OCI-M2 (cell line): ENCODE measurements around the gene DMRT2.

ENCODE experiments used
- DNase-seq: peaks from one replicate; lab custom pipeline; 2025; ENCODE audit not compliant: unreplicated experiment; lab: John Stamatoyannopoulos, UW

Gene DMRT2

GRCh38 chr9:1050125-1050895 is at the start of gene DMRT2:
DMRT2 (plus strand) TSS chr9:1050357; CDS start chr9:1051614, 1,257 bp downstream.
- no peak for DNase-seq

DNA sequence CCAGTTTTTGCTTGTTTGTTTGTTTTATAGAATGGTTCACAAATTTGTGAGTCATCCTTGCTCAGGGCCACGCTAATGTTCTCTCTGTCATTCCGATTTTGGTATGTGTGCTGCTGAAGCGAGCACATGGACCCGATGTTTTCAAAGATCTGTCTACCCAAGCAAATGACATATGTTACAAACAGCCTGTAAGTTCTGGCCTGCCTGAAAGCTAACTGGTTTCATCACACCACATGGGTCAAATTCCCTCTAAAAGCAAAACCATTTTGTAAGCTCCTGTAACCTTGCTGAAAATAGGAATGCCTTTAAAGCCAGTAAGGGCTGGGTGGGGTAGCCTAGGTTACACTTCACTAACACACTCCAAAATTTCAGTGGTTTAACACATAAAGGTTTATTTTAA is 48.3 kb upstream of the DMRT2 start:
- no peak for DNase-seq

DNA sequence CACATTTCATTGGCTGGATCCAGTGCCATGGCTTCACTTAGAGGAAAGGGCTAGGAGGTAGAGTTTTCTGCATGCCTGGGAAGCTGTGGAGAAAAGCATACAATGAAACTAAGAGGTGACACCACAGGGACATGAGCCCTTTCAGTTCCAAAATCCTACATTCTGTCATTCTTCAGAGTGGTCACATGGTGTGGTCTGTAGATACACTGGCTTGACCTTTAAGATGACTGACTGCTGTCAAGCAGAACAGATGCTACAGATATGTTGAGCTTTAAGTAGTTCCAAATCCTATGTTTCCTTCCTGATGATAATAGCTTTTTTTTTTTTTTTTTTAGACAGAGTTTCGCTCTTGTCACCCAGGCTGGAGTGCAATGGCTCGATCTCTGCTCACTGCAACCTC is 47.5 kb upstream of the DMRT2 start:
- DNase-seq, result no peak

DNA sequence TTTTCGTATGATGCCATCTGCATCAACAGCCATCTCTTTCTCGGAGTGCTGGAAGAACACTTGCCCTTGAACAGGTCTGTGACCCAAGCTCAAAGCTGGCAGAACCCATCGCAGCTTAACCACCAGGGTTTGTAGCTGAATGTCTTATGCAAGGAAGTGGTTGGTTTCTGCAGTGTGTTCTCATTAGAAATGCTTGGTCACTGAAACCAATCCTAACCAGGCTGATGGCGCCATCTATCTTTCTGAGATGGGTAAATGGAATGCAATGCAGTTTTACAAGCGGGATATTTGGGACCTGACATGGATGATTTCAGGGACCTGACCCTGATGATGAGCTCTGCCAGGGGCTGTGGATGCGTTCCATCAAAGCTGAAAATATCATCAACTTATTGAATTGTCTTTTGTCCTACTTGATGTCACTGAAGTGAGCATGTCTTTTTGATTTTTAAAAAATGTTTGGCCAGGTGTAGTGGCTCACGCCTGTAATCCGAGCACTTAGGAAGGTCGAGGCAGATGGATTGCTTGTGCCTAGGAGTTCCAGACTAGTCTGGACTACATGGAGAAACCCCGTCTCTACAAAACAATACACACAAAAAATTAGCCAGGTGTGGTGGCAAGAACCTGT is 45.0 kb upstream of the DMRT2 start:
- no peak for DNase-seq

GRCh38 chr9:1007312-1007711 is 42.8 kb upstream of the DMRT2 start:
- no peak for DNase-seq

- DNase-seq, result no peak
Measured at GRCh38 chr9:1008216-1008615, 41.9 kb upstream of the DMRT2 start.

- DNase-seq, result no peak
Measured at GRCh38 chr9:1009101-1009707, 41.0 kb upstream of the DMRT2 start.

DNA sequence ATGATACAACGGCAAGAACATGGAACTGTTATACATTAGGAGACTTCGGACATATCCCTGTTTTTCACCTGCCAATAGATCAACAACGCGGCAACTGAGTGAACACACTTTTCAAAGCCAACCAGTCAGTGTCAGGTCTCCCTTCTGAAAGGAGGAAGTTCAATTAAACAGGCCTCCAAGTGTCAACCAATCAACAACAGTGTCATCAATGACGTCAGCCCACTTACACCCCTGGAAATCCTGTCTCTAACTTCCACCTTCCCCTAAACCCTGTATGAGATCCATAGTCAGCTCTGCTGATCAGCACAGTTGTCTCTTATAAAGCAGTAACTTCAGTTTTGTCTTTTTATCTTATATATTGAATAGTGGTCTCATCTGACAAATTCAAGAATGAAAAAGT is 37.1 kb upstream of the DMRT2 start:
- no peak for DNase-seq

DNA sequence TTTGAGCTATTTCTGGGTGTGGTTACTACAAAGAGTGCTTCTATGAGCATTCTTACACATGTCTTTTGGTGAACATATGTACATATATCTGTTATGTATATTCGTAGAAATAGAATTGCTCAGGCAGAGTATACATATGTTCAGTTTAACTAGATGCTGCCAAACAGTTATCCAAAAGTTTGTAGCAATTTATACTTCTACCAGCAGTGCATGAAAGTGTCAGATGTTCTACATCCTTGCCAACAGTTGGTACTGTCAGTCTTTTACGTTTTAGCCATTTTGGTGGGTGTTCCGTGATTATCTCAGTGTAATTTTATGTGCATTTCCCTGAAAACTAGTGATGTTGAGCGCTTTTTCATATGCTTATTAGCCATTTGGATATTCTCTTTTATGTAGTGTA is 35.9 kb upstream of the DMRT2 start:
- no peak for DNase-seq

DNA sequence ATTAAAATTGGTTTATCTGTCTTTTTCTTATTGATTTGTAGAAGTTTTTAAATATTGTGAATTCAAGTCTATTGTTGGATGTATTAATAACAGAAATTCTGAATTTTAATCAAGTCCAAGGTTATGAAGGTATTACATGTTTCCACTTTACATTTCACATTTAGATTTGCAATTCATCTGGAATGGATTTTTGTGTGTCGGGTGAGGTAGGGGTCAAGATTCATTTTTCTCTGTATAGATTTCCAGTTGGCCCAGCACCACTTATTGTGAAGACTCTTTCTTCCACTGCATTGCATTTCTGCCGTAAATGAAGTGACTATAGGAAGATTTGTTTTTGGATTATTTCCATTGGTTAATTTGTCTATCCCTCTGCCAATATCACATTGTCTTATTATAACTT is 35.5 kb upstream of the DMRT2 start:
- no peak for DNase-seq

DNA sequence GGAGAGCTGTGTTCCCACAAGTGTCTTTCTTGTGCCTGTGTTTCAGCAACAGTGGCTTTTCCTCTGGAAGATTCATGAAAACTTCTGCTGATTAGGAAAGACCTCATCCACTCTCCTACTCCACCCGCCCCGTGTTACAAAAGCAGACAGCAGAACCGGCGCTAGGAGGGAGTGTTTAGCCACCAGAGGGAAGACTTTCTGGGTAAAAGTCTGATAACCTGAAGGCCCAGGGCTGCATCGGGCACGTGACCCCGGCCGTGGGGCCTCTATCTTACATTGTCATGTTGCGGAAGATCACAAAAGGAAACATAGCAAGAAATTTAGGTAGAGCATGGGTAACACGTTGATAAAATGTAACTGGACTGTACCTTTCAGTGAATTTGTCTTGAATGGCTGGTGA is 32.0 kb upstream of the DMRT2 start:
- DNase-seq, result no peak

GRCh38 chr9:1024112-1024511 is 26.0 kb upstream of the DMRT2 start:
- no peak for DNase-seq

GRCh38 chr9:1025131-1025530 is 25.0 kb upstream of the DMRT2 start:
- no peak for DNase-seq

- DNase-seq, result no peak
Measured at GRCh38 chr9:1026219-1026618, 23.9 kb upstream of the DMRT2 start.

DNA sequence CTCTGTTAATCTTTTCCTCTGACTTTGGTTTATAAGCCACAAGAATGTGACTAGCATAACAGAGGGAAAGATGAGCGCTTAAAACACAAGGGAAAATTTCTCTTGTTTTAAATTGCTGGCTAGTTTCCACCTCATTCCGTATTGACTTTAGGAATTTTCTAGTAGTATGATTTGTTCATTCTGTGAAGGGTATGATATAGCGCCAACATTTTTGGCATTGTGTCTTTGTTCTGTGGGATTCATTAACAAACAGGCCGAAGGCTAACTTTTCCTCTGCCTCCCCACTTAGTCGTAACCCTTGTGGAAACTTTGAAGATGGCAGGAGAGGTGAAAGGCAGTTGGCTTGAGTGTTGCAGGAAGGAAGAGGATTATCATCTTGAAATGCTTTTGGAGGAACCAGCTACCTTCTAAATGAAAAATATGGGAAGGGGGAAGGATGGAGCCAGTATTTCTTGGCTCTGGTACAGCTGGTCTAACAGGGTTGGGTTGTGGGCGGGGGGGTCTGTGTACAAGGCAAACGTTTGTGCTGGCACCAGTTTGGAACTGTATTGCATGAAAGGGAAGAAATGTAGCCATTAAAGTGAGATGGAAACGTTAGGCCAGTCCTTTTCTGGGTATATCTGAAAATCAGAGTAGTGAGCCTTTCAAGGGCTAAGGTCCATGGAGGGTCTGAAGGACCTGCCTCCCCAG is 21.5 kb upstream of the DMRT2 start:
- no peak for DNase-seq

- no peak for DNase-seq
Measured at GRCh38 chr9:1031951-1032601, 18.1 kb upstream of the DMRT2 start.

DNA sequence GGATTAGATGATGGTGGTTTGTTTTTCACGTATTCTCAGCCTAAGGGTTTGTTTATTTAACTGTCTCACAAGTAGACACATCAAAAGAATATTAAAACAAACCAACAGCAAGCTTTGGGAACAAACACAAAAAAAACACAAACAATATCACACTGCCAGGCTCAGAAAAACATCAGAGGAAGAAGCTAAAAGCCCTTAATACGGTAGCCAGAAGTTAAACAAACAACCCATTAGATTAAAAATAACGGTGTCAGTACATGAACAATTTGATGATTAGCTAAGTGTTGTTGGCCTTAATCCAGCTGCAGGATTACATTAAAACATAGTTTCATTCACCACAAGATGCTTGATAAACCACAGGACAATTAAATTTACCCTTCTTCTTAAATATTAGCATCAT is 15.9 kb upstream of the DMRT2 start:
- no peak for DNase-seq

DNA sequence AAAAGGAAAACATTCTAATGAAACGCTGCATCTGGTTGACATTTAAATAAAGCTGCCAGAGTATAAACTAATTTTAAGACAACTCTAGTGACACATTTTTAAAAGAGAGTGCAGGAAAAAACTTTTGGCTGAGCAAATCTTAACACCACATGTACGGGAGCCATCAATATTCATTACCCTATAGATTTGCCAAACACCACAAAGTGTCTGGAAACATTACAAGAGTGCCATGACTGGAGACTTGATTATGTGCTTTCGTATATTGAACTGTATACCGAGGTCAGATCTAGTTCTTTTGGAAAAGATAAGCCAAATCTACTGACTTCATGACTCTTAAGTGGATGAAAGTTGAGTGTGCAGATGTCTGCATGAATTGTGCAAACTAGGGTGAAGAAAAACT is 10.6 kb upstream of the DMRT2 start:
- no peak for DNase-seq

DNA sequence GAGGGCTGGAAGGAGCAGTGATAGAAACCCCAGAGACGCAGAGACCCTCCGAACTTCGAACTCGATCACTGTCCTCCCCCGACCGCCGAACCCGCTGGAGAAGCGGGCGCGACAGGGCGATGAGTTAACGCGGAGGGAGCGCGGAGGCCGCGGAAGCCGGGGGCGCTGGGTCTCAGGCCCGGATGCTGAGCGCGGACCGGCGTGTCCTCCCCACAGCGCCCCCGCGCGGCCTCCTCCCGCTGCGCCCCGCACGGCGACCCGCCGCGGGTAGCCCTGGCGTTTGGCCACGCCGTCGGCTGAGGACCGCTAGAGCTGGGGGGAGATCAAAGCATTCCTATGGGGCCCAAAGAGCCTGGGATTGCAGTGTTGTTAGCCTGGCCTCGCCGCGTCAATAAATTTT is 7.7 kb upstream of the DMRT2 start:
- DNase-seq, result no peak

GRCh38 chr9:1044643-1045042 is 5.5 kb upstream of the DMRT2 start:
- no peak for DNase-seq
